OCI-LY7 (cell line): ENCODE results near the gene PPFIA2. TPM values are rescaled to one million over a fixed set of nuclear protein-coding genes. Genes with fewer than 3 reads are reported as not detected.

Experiments
- BruUV-seq: library from RNA; stranded (reverse); fragments of 400-500 nt; replicated peaks from 2 replicates; lab custom pipeline; 2021; lab: Mats Ljungman, UMichigan
- CTCF ChIA-PET: fragments of 300-600 bp; sonication (Branson Sonifier 250); formaldehyde crosslinking; loops from one replicate; lab custom pipeline; 2022; ENCODE audit warnings: antibody characterized with exemption; ENCODE audit not compliant: unreplicated experiment; lab: Charles Lee
- POLR2A ChIA-PET: fragments of 300-600 bp; sonication (Branson Sonifier 250); formaldehyde crosslinking; loops from one replicate; lab custom pipeline; 2022; ENCODE audit warnings: antibody characterized with exemption; lab: Charles Lee
- DNase-seq: peaks from one replicate; pipeline ENCODE4 v3.0.0-alpha.2; 2015; ENCODE audit warnings: low spot score
- H2AFZ ChIP-seq: fragments of 200-600 bp; sonication (generic), shearing (Covaris generic); 2 replicates; pipeline ENCODE4 v1.6.1; 2014; ENCODE audit warnings: mild to moderate bottlenecking, antibody characterized with exemption, low read length, moderate library complexity
- H3K27ac ChIP-seq: fragments of 200-600 bp; sonication (generic); 2 replicates; pipeline ENCODE4 v1.5.1; 2014; ENCODE audit warnings: mixed run types, low read depth, mild to moderate bottlenecking, moderate library complexity, low read length, inconsistent platforms; ENCODE audit not compliant: poor library complexity, severe bottlenecking
- H3K36me3 ChIP-seq: fragments of 200-600 bp; sonication (generic); 2 replicates; pipeline ENCODE4 v1.6.1; 2014; ENCODE audit warnings: mild to moderate bottlenecking, antibody characterized with exemption, low read length, moderate library complexity, mixed read lengths; ENCODE audit not compliant: insufficient read depth
- H3K4me1 ChIP-seq: fragments of 200-600 bp; sonication (generic); 2 replicates; pipeline ENCODE4 v1.5.1; 2014; ENCODE audit warnings: mild to moderate bottlenecking, low read length; ENCODE audit not compliant: insufficient read depth, poor library complexity, severe bottlenecking
- H3K4me2 ChIP-seq: fragments of 200-600 bp; sonication (generic); 2 replicates; pipeline ENCODE4 v1.6.1; 2014; ENCODE audit warnings: mild to moderate bottlenecking, low read length
- H3K4me3 ChIP-seq: fragments of 200-600 bp; sonication (generic); 2 replicates; pipeline ENCODE4 v1.5.1; 2014; ENCODE audit warnings: mild to moderate bottlenecking, low read depth, low read length; ENCODE audit not compliant: poor library complexity, severe bottlenecking
- H3K79me2 ChIP-seq: fragments of 200-600 bp; sonication (generic); 2 replicates; pipeline ENCODE4 v1.6.1; 2016; ENCODE audit warnings: low read depth, mild to moderate bottlenecking, low read length, moderate library complexity, mixed read lengths; ENCODE audit not compliant: insufficient read depth
- H3K9me2 ChIP-seq: fragments of 200-600 bp; sonication (generic); 2 replicates; pipeline ENCODE4 v1.6.1; 2016; ENCODE audit warnings: mild to moderate bottlenecking, low read length, mixed read lengths; ENCODE audit not compliant: insufficient read depth
- H3K9me3 ChIP-seq: fragments of 200-600 bp; sonication (generic); 2 replicates; pipeline ENCODE4 v1.6.1; 2014; ENCODE audit warnings: mild to moderate bottlenecking, mixed run types, low read length, mixed read lengths
- H4K20me1 ChIP-seq: fragments of 200-600 bp; sonication (generic); 2 replicates; pipeline ENCODE4 v1.6.1; 2014; ENCODE audit warnings: mild to moderate bottlenecking, antibody characterized with exemption, low read length, moderate library complexity, mixed read lengths; ENCODE audit not compliant: insufficient read depth
- CTCF ChIP-seq: fragments of 200-600 bp; sonication (generic); conservative IDR thresholded peaks from 2 replicates; pipeline ENCODE4 v1.5.1; 2014; ENCODE audit warnings: mild to moderate bottlenecking, antibody characterized with exemption, low read length, moderate library complexity, mixed read lengths
- EZH2phosphoT487 ChIP-seq: fragments of 200-600 bp; sonication (generic); IDR thresholded peaks from 2 replicates; pipeline ENCODE4 v1.6.1; 2018; ENCODE audit warnings: low read depth, borderline replicate concordance, mild to moderate bottlenecking, mixed run types, antibody characterized with exemption, low read length, moderate library complexity, mixed read lengths
- intact Hi-C: fragments of 100-400 bp; cut with micrococcal nuclease; formaldehyde crosslinking; loops from one replicate; pipeline ENCODE4 v1.10.0; 2022; ENCODE audit not compliant: unreplicated experiment
- total RNA-seq, 2 experiments: library from RNA; depleted of rRNA in 1 of 2; stranded (reverse); fragments of >200 nt in 1 of 2; shearing (Covaris generic) in 1 of 2; gene quantifications; 2 replicates each; pipeline ENCODE4 v1.2.3, GENCODE V29; 2014 to 2022

The PPFIA2 gene
- total RNA-seq, 2 experiments from 2014 or later: not detected

GRCh38 chr12:81726634-81727033 lies 32.5 kb downstream of the PPFIA2 start:
- H3K79me2 ChIP-seq: no peaks in the 10 kb centered on the region
- H3K27ac ChIP-seq: no peak overlapping the region
- H3K36me3 ChIP-seq: no peaks in the 10 kb centered on the region
- intact Hi-C loops: no loop called here
- no peak overlapping the region for H2AFZ ChIP-seq
- DNase-seq: no peak
- H3K4me3 ChIP-seq: no peak overlapping the region
- TF ChIP-seq CTCF (no peak), EZH2phosphoT487 (no peak)
- H3K9me3 ChIP-seq: no peaks in the 10 kb centered on the region
- H3K4me1 ChIP-seq: no peaks in the 10 kb centered on the region
- H3K9me2 ChIP-seq: no peaks in the 10 kb centered on the region
- no peak overlapping the region for H3K4me2 ChIP-seq
- no peaks in the 10 kb centered on the region for H4K20me1 ChIP-seq
- ChIA-PET CTCF (no interaction called here), POLR2A (interaction anchor here (0.5 kb wide), 1 partner anchor 11 kb away, joined by 3 read pairs; no protein-coding TSS in a partner anchor)
- no TSS peak for BruUV-seq

- ChIA-PET POLR2A (no interaction called here), CTCF (no interaction called here)
- Histone ChIP-seq H3K36me3 (no peaks in the 10 kb centered on the region), H3K4me1 (no peaks in the 10 kb centered on the region), H3K9me2 (no peaks in the 10 kb centered on the region), H3K4me3 (no peak overlapping the region), H3K79me2 (no peaks in the 10 kb centered on the region), H4K20me1 (no peaks in the 10 kb centered on the region), H3K27ac (no peak overlapping the region), H3K9me3 (no peaks in the 10 kb centered on the region), H3K4me2 (no peak overlapping the region), H2AFZ (no peak overlapping the region)
- TF ChIP-seq EZH2phosphoT487: no peak
- no peak for TF ChIP-seq CTCF
- intact Hi-C loops: no loop called here
- no TSS peak for BruUV-seq
- DNase-seq: no peak
Measured at GRCh38 chr12:81723361-81723760, 35.8 kb downstream of the PPFIA2 start.

- Histone ChIP-seq H2AFZ (no peak overlapping the region), H3K4me3 (no peak overlapping the region), H3K9me3 (no peaks in the 10 kb centered on the region), H4K20me1 (no peaks in the 10 kb centered on the region), H3K27ac (no peak overlapping the region), H3K9me2 (no peaks in the 10 kb centered on the region), H3K79me2 (no peaks in the 10 kb centered on the region), H3K36me3 (no peaks in the 10 kb centered on the region), H3K4me1 (no peaks in the 10 kb centered on the region), H3K4me2 (no peak overlapping the region)
- DNase-seq: no peak
- ChIA-PET CTCF (no interaction called here), POLR2A (interaction anchor here (1.3 kb wide), 1 partner anchor 9 kb away, joined by 3 read pairs; no protein-coding TSS in a partner anchor)
- BruUV-seq: no TSS peak
- no peak for TF ChIP-seq EZH2phosphoT487
- TF ChIP-seq CTCF: no peak
- intact Hi-C loops: no loop called here
Measured at GRCh38 chr12:81722004-81722403, 37.1 kb downstream of the PPFIA2 start.
